ENCODE data around the gene ARMC9. TPM values are rescaled to one million over a fixed set of nuclear protein-coding genes. Genes with fewer than 3 reads are reported as not detected.
A peak's percentile ranks its signal among the peaks of the same experiment; 100 is the strongest.
"Not testable (repeated sequence)": the region's sequence is repeated elsewhere in the genome, so short reads cannot be mapped to it uniquely, and the experiment has no call there.

The ARMC9 gene
- total RNA-seq, 1 donor from 2014 or later, result 27.5 TPM

DNA sequence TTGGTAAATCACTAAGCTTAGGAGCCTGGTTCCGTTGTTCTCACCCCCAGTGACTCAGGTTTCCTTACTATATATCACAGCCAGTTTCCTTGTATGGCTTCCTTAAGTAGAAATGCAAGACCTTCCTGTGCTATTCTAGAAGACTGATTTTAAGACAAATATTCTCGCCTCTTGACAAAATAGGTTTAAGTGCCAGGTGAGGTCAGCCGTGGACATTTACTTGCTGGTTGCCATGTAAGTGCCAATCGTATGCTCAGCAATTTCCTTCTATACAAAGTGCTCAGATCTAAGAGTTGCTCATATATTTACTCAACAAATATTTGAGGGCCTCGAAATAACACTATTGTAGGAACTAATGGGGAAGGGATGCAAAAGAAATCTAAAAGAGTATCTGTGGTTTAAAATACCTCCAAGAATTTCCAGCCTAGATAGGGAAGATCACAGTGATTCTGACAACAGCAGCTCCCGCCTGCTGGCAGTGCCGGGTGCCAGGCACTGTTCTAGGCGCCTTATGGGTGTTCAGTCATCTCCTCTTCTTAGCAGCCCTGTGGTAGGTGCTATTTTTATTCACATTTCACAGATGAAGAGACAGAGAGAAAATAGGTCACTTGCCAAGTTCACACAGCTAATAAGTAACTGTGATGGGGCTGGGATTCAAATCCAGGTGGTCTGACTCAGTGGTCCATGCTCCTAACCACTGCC lies 101.7 kb downstream of the ARMC9 start:
- TF ChIP-seq, protein P1, sequence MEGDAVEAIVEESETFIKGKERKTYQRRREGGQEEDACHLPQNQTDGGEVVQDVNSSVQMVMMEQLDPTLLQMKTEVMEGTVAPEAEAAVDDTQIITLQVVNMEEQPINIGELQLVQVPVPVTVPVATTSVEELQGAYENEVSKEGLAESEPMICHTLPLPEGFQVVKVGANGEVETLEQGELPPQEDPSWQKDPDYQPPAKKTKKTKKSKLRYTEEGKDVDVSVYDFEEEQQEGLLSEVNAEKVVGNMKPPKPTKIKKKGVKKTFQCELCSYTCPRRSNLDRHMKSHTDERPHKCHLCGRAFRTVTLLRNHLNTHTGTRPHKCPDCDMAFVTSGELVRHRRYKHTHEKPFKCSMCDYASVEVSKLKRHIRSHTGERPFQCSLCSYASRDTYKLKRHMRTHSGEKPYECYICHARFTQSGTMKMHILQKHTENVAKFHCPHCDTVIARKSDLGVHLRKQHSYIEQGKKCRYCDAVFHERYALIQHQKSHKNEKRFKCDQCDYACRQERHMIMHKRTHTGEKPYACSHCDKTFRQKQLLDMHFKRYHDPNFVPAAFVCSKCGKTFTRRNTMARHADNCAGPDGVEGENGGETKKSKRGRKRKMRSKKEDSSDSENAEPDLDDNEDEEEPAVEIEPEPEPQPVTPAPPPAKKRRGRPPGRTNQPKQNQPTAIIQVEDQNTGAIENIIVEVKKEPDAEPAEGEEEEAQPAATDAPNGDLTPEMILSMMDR (IDR thresholded peaks at IDR 0.05; ENCODE audit: insufficient read depth, low read length, poor library complexity, severe bottlenecking), result no peak
- DNase-seq (ENCODE audit: low read depth), result peak; percentile 37

DNA sequence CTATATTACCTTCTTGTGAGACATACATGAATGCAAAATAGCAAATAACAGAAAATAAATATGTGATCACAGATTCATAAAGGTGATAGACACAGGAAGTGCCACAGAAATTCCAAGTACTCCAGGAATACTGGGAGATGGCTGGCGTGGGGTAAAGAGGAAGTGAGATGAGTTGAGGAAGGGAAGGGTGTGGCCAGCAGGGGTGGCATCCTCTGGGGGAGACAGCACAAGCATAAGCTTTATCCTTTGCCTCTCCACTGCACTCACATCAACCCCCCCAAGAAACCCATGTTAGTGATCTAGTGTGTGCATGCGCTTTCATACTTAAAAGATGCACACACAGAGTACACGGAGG lies 102.3 kb downstream of the ARMC9 start:
- no peak overlapping the region for H3K4me3 ChIP-seq (ENCODE audit: low read depth, low read length)
- H3K36me3 ChIP-seq (ENCODE audit: control insufficient read depth, insufficient read depth, low read length), result no peaks in the 10 kb centered on the region
- TF ChIP-seq, protein P1 (IDR thresholded peaks at IDR 0.05; ENCODE audit: insufficient read depth, low read length, poor library complexity, severe bottlenecking), result no peak
- no peak for DNase-seq (ENCODE audit: low read depth)
- no peaks in the 10 kb centered on the region for H3K27me3 ChIP-seq (ENCODE audit: control insufficient read depth, insufficient read depth, low read length)

More for the DNA sequence above, 101.7 kb downstream of the ARMC9 start:
- no peaks in the 10 kb centered on the region for H3K36me3 ChIP-seq (ENCODE audit: control insufficient read depth, insufficient read depth, low read length)
- H3K27me3 ChIP-seq (ENCODE audit: control insufficient read depth, insufficient read depth, low read length), result no peaks in the 10 kb centered on the region
- H3K4me3 ChIP-seq (ENCODE audit: low read depth, low read length), result no peak overlapping the region

DNA sequence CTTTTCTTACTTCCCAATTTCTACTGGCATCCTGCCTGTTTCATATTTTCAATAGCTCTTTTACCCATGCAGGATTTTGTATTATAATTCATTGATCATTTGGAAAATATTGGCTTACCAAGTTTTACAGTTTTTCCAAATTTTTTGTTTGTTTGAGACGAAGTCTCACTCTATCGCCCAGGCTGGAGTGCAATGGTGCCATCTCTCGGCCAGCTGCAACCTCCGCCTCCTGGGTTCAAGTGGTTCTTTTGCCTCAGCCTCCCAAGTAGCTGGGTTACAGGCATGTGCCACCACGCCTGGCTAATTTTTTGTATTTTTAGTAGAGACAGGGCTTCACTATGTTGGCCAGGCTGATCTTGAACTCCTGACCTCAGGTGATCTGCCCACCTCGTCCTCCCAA lies 105.8 kb downstream of the ARMC9 start:
- not testable (repeated sequence) for H3K27me3 ChIP-seq (ENCODE audit: control insufficient read depth, insufficient read depth, low read length); H3K36me3 ChIP-seq (ENCODE audit: control insufficient read depth, insufficient read depth, low read length); DNase-seq (ENCODE audit: low read depth); H3K4me3 ChIP-seq (ENCODE audit: low read depth, low read length)

DNA sequence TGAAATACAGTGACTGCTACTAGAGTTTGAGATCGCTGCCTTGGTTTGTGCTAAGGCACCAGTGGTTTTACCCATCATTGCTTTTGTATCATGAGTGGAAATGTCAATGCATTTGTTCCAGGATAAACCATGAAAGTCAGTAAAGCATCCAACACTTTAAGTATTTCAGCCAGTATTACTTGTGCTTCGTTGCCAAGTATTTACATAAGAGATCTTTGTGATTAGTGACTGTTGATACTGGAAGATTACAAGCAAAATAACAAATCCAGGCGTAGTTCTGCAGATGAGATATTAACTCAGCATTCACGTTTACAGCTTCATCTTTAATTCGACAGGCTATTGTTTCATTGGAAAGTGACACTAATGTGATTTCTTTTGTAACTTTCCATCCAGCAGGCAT lies 106.8 kb downstream of the ARMC9 start:
- DNase-seq (ENCODE audit: low read depth), result no peak
- TF ChIP-seq, protein P1 (IDR thresholded peaks at IDR 0.05; ENCODE audit: insufficient read depth, low read length, poor library complexity, severe bottlenecking), result no peak
- Histone ChIP-seq H3K27me3 (ENCODE audit: control insufficient read depth, insufficient read depth, low read length) (no peaks in the 10 kb centered on the region), H3K36me3 (ENCODE audit: control insufficient read depth, insufficient read depth, low read length) (no peaks in the 10 kb centered on the region), H3K4me3 (ENCODE audit: low read depth, low read length) (no peak overlapping the region)

DNA sequence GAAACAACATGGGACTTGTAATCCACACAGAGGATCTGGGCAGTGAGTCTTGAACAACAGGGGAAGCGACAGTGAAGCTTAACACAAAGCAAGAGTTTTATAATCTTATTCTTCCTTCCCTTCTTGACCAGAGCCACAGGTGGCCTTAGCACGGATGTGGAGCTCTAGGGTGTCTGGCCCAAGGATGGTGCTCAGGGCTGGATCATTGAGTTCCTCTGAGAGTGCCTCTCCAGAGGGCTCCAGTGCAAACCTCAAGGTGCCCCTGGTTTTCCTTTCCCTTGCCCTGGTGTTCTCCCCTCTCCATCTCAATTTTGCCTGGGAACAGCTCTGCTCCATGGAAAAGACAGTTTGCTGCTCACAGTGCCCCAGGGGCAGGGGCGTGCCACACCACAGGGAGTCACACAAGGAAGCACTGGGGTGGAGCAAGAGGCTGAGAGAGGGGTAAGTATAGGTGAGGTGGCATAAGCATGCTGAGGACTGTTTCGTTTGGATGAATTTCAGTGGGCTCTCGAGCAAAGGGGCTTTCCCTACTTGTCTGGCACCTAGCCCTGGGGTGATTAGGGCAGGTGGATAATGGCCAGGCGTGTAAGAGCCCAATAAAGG lies 108.5 kb downstream of the ARMC9 start:
- Histone ChIP-seq H3K27me3 (ENCODE audit: control insufficient read depth, insufficient read depth, low read length) (no peaks in the 10 kb centered on the region), H3K36me3 (ENCODE audit: control insufficient read depth, insufficient read depth, low read length) (no peaks in the 10 kb centered on the region), H3K4me3 (ENCODE audit: low read depth, low read length) (no peak overlapping the region)
- TF ChIP-seq, protein P1 (IDR thresholded peaks at IDR 0.05; ENCODE audit: insufficient read depth, low read length, poor library complexity, severe bottlenecking), result no peak
- DNase-seq (ENCODE audit: low read depth), result no peak

DNA sequence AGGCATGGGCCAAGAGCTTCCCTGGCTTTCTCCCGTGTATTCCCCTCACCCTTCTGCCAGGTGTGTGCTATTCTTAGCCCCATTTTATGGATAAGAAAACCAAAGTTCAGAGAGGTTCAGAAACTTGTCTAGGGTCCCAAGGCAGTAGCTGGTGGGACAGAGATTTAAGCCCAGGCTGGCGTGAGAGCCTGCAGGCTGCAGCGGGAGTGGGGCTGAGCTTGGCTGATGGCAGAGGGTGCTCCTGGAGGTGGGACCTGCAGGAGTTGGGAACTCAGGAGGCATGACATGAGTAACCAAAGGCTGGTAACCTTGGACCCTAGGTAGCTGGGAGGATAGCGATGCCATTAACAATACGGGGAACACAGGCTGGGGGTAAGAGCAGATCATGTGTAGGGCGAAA lies 109.8 kb downstream of the ARMC9 start:
- Histone ChIP-seq H3K27me3 (ENCODE audit: control insufficient read depth, insufficient read depth, low read length) (no peaks in the 10 kb centered on the region), H3K36me3 (ENCODE audit: control insufficient read depth, insufficient read depth, low read length) (no peaks in the 10 kb centered on the region), H3K4me3 (ENCODE audit: low read depth, low read length) (no peak overlapping the region)
- no peak for DNase-seq (ENCODE audit: low read depth)
- TF ChIP-seq, protein P1 (IDR thresholded peaks at IDR 0.05; ENCODE audit: insufficient read depth, low read length, poor library complexity, severe bottlenecking), result no peak
